LNCaP clone FGC (cell line): ENCODE measurements around the gene HDHD5.
A peak's percentile ranks its signal among the peaks of the same experiment; 100 is the strongest.

ENCODE experiments used
- DNase-seq: peaks from one replicate; pipeline ENCODE4 v3.0.0-alpha.2; 2011; ENCODE audit warnings: low read depth
- H3K4me3 ChIP-seq: 2 replicates; pipeline ENCODE4 v1.5.1; 2011; ENCODE audit warnings: mild to moderate bottlenecking, low read depth, low read length, control low read depth
- TF ChIP-seq, protein P1 (sequence below): IDR thresholded peaks from 2 replicates; pipeline ENCODE4 v1.5.1; 2012; ENCODE audit warnings: mild to moderate bottlenecking; ENCODE audit not compliant: control insufficient read depth, insufficient read depth; ENCODE audit errors: extremely low read depth

Gene HDHD5

GRCh38 chr22:17135153-17135760, 23.8 kb downstream of the HDHD5 start:
- no peak for DNase-seq
- TF ChIP-seq, protein P1, sequence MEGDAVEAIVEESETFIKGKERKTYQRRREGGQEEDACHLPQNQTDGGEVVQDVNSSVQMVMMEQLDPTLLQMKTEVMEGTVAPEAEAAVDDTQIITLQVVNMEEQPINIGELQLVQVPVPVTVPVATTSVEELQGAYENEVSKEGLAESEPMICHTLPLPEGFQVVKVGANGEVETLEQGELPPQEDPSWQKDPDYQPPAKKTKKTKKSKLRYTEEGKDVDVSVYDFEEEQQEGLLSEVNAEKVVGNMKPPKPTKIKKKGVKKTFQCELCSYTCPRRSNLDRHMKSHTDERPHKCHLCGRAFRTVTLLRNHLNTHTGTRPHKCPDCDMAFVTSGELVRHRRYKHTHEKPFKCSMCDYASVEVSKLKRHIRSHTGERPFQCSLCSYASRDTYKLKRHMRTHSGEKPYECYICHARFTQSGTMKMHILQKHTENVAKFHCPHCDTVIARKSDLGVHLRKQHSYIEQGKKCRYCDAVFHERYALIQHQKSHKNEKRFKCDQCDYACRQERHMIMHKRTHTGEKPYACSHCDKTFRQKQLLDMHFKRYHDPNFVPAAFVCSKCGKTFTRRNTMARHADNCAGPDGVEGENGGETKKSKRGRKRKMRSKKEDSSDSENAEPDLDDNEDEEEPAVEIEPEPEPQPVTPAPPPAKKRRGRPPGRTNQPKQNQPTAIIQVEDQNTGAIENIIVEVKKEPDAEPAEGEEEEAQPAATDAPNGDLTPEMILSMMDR = no peak
- no peak overlapping the region for H3K4me3 ChIP-seq

- TF ChIP-seq, protein P1 = no peak
- no peak for DNase-seq
- H3K4me3 ChIP-seq = no peak overlapping the region
Measured at GRCh38 chr22:17133137-17133536, 25.9 kb downstream of the HDHD5 start.

DNA sequence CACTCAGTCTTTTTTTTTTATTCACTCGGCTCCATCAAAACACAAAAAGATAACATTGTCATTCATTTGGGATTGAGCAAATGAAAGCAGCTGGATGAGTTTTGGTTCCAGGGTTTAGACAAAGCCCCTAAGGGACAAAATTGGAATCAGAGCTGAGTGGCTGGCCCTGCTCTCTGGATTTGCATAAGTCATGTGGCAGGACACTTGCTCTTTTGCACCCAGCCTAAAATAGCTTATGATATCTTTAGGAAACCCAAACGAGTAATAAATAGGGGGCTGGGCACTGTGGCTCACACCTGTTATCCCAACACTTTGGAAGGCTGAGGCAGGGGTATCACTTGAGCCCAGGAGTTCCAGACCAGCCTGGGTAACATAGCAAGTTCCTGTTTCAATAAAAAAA, 27.0 kb downstream of the HDHD5 start:
- H3K4me3 ChIP-seq = no peak overlapping the region
- TF ChIP-seq, protein P1 = no peak
- DNase-seq = no peak

- DNase-seq = no peak
- no peak overlapping the region for H3K4me3 ChIP-seq
- TF ChIP-seq, protein P1 = no peak
Measured at GRCh38 chr22:17131686-17132085, 27.4 kb downstream of the HDHD5 start.

GRCh38 chr22:17130199-17130598, 28.9 kb downstream of the HDHD5 start:
- DNase-seq = no peak
- TF ChIP-seq, protein P1 = no peak
- H3K4me3 ChIP-seq = no peak overlapping the region

DNA sequence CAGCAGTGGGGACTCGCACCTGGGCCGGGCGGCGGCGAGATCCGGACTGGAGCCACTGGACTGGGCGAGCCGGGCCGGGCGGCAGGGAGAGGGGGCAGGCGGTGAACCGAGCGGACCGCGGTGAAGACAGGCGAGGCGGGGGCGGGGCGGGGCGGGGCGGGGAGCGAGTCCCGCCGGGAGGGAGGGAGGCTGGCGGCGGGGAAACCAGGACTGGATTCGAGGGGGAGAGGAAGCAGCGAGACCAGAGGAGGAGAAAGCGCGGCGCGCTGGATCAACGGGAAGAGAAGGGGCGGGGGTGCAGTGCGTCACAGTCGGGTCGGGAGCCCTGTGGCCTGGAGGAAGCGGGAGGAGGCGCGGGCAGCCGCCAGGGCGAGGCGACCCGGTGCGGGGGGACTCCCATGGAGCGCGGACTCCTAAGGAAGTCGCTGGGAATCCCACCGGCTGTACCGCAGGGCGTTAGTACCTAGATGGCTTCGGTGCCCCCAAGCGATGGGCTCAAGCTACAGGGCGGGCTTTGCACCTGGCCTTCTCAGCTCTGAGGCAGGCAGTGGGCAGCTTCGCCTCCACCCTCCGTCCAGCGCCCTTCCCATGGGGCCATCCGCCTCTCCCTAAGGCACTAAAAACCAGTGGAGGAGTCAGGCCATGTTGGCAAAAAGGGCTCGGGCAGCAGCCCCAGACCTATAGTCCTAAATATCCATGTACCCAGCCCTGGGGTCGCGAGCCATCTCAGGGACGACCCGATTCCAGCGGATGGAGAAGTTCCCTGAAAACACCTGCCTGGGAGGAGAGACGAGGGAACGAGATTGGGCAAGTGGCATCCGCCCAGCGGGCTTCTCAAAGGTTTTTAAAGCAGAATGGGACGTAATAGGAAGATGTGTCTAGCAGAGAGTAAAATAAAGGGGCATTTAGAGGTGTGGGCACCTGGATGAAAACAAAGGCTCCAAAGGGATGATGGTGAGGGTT, 37.6 kb downstream of the HDHD5 start, which contains the start of gene TMEM121B:
Gene TMEM121B (minus strand): TSS at position 128 of the 963 bp plus-strand sequence. CDS start 233 bp downstream, outside the sequence.
- DNase-seq = no peak
- H3K4me3 ChIP-seq = peak within 1 kb of the TSS; percentile 39
- TF ChIP-seq, protein P1 = no peak
